ENCODE measurements around the gene VCP. TPM values are rescaled to one million over a fixed set of nuclear protein-coding genes. Genes with fewer than 3 reads are reported as not detected.
"Not testable (repeated sequence)": the region's sequence is repeated elsewhere in the genome, so short reads cannot be mapped to it uniquely, and the experiment has no call there.

VCP gene
- total RNA-seq, 1 donor from 2014 or later: 250 TPM

GRCh38 chr9:35028341-35028740, 44.1 kb downstream of the VCP start:
- no peak for TF ChIP-seq CTCF (IDR thresholded peaks at IDR 0.05; ENCODE audit: insufficient read depth, low read length, poor library complexity, severe bottlenecking)
- Histone ChIP-seq H3K4me3 (ENCODE audit: low read depth, low read length) (no peak overlapping the region), H3K36me3 (ENCODE audit: control insufficient read depth, insufficient read depth, low read length) (no peaks in the 10 kb centered on the region), H3K27me3 (ENCODE audit: control insufficient read depth, insufficient read depth, low read length) (no peaks in the 10 kb centered on the region)
- no peak for DNase-seq (ENCODE audit: low read depth)

DNA sequence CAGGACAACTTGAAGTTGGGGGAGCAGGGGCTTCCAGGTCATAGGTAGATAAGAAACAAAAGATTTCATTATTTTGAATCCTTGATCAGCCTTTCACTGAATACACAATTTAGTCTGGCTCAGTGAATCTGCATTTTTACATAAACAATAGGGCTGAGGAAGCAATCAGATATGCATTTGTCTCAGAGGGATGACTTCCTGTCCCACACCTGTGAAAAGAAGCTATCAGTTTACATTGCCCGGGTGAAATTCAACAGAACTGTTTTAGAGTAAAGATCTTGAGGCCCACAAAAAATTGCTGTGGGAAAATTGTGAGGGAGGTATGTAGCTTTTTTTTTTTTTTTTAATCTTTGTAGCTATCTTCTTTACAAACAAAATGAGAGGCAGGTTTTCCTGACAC, 44.6 kb downstream of the VCP start:
- no peaks in the 10 kb centered on the region for H3K27me3 ChIP-seq (ENCODE audit: control insufficient read depth, insufficient read depth, low read length)
- H3K36me3 ChIP-seq (ENCODE audit: control insufficient read depth, insufficient read depth, low read length): no peaks in the 10 kb centered on the region
- no peak overlapping the region for H3K4me3 ChIP-seq (ENCODE audit: low read depth, low read length)
- DNase-seq (ENCODE audit: low read depth): no peak
- no peak for TF ChIP-seq CTCF (IDR thresholded peaks at IDR 0.05; ENCODE audit: insufficient read depth, low read length, poor library complexity, severe bottlenecking)

DNA sequence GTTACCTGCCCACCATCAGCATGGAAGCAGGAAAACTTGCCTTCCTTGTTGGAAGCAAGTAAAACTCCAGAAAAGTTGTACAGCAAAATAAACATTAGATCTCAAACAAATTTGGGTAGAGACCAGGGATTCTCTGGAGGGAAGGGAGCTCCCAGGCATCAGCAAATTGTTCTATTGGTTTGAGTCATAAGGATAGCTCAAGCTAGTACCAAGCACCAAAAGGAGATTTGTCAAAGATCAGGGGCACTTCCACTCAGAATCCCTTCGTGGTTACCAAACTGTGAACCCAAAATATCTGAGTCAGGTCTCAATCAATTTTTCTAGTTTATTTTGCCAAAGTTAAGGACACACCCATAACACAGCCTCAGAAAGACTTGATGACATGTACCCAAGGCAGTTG, 45.1 kb downstream of the VCP start:
- DNase-seq (ENCODE audit: low read depth): no peak
- no peak overlapping the region for H3K4me3 ChIP-seq (ENCODE audit: low read depth, low read length)
- no peaks in the 10 kb centered on the region for H3K27me3 ChIP-seq (ENCODE audit: control insufficient read depth, insufficient read depth, low read length)
- TF ChIP-seq CTCF (IDR thresholded peaks at IDR 0.05; ENCODE audit: insufficient read depth, low read length, poor library complexity, severe bottlenecking): no peak
- H3K36me3 ChIP-seq (ENCODE audit: control insufficient read depth, insufficient read depth, low read length): no peaks in the 10 kb centered on the region

DNA sequence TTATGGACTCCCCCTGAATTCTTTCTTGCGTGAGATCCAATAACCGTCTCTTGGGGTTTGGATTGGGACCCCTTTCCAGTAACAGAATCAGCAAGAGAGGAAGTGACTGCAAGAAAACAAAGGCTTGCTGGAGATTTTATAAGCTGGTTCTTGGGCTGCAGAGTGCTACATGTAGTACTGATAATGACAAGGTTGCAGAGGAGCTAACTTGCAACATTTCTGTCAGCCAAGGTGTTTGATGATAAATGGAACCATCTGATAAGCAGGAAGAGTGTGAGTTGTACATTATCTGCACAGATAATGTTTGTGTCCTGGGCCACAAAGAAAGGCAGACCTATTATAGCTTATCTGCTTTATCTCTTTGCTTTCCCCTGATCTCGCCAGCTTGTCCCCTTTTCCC, 45.8 kb downstream of the VCP start:
- Histone ChIP-seq H3K36me3 (ENCODE audit: control insufficient read depth, insufficient read depth, low read length) (no peaks in the 10 kb centered on the region), H3K27me3 (ENCODE audit: control insufficient read depth, insufficient read depth, low read length) (no peaks in the 10 kb centered on the region), H3K4me3 (ENCODE audit: low read depth, low read length) (no peak overlapping the region)
- no peak for TF ChIP-seq CTCF (IDR thresholded peaks at IDR 0.05; ENCODE audit: insufficient read depth, low read length, poor library complexity, severe bottlenecking)
- no peak for DNase-seq (ENCODE audit: low read depth)

DNA sequence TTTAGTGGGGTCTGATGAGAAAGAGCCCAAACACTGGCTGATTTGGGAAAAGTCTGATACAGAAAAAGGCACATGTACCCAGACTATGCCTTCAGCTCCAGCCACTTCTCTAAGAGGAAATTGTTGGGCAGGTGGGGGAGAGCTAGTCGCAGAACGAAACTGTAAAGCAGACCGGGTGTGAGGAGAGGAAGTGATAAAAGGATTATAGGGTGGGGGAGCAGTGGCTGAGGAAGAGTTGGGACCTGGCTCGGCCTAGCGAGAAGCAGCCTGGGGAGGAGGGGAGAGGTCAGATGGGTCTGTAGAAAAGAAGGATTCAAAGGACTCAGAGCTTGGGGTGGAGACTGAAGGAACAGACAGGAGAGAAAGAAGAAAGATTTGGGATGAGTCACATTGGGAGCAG, 49.0 kb downstream of the VCP start:
- not testable (repeated sequence) for H3K36me3 ChIP-seq (ENCODE audit: control insufficient read depth, insufficient read depth, low read length); DNase-seq (ENCODE audit: low read depth); H3K4me3 ChIP-seq (ENCODE audit: low read depth, low read length); H3K27me3 ChIP-seq (ENCODE audit: control insufficient read depth, insufficient read depth, low read length)

DNA sequence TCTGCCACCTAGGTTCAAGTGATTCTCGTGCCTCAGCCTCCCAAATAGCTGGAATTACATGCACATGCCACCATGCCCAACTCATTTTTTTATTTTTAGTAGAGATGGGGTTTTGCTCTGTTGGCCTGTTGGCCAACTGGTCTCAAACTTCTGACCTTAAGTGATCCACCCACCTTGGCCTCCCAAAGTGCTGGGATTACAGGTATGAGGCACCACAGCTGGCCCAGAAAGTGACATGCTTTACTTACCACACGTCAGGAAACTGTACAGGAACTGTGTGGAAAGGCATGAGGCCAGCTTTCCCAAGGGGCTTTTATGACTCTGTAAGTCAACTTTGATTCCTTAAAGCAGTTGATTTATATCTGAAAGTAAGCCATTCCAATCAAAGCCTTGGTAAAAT, 57.9 kb downstream of the VCP start:
- no peak for TF ChIP-seq CTCF (IDR thresholded peaks at IDR 0.05; ENCODE audit: insufficient read depth, low read length, poor library complexity, severe bottlenecking)
- no peak overlapping the region for H3K4me3 ChIP-seq (ENCODE audit: low read depth, low read length)
- no peaks in the 10 kb centered on the region for H3K27me3 ChIP-seq (ENCODE audit: control insufficient read depth, insufficient read depth, low read length)
- DNase-seq (ENCODE audit: low read depth): no peak
- no peaks in the 10 kb centered on the region for H3K36me3 ChIP-seq (ENCODE audit: control insufficient read depth, insufficient read depth, low read length)

All from kidney epithelial cell (primary cell).